Measurements from ENCODE around the gene CBY1.

Gene CBY1

GRCh38 chr22:38705235-38706100, 49.0 kb downstream of the CBY1 start, which contains the start of gene GTPBP1:
GTPBP1 (plus strand) TSS chr22:38705944; CDS start chr22:38705956, 12 bp downstream.
- DNase-seq: peak; percentile 95

- DNase-seq: no peak
These were observed 49.9 kb downstream of the CBY1 start for GRCh38 chr22:38706101-38706900.

GRCh38 chr22:38706901-38707195, 50.4 kb downstream of the CBY1 start:
- no peak for DNase-seq

- no peak for DNase-seq
These were observed 50.9 kb downstream of the CBY1 start for GRCh38 chr22:38707346-38707745.

- DNase-seq: no peak
These were observed 51.5 kb downstream of the CBY1 start for GRCh38 chr22:38707984-38708383.

GRCh38 chr22:38709306-38709705, 52.9 kb downstream of the CBY1 start:
- DNase-seq: no peak

GRCh38 chr22:38710351-38710750, 53.9 kb downstream of the CBY1 start:
- no peak for DNase-seq

- no peak for DNase-seq
These were observed 54.4 kb downstream of the CBY1 start for GRCh38 chr22:38710866-38711265.

GRCh38 chr22:38712486-38713207, 56.2 kb downstream of the CBY1 start:
- DNase-seq: no peak

- no peak for DNase-seq
These were observed 57.5 kb downstream of the CBY1 start for GRCh38 chr22:38713921-38714320.

GRCh38 chr22:38715176-38715764, 58.8 kb downstream of the CBY1 start:
- no peak for DNase-seq

- no peak for DNase-seq
These were observed 59.4 kb downstream of the CBY1 start for GRCh38 chr22:38715852-38716251.

- DNase-seq: no peak
These were observed 59.8 kb downstream of the CBY1 start for GRCh38 chr22:38716271-38716670.

- DNase-seq: no peak
These were observed 60.4 kb downstream of the CBY1 start for GRCh38 chr22:38716826-38717225.

- DNase-seq: no peak
These were observed 60.8 kb downstream of the CBY1 start for GRCh38 chr22:38717244-38717643.

- no peak for DNase-seq
These were observed 62.0 kb downstream of the CBY1 start for GRCh38 chr22:38718414-38718813.

GRCh38 chr22:38719196-38719595, 62.8 kb downstream of the CBY1 start:
- DNase-seq: no peak

GRCh38 chr22:38720350-38720749, 63.9 kb downstream of the CBY1 start:
- DNase-seq: no peak

GRCh38 chr22:38721551-38721950, 65.1 kb downstream of the CBY1 start:
- no peak for DNase-seq

Measured in NCI-H187 treated with DMSO at 0.1 percent for 48 hours (cell line).